Lower leg skin (tissue), 3 donors: Measurements from ENCODE around the gene NECTIN4.

Experiments
- CTCF ChIP-seq, 3 donors: fragments of 450-650 bp; IDR thresholded peaks; one replicate each; pipeline ENCODE4 v1.5.1; 2016; ENCODE audit warnings: antibody characterized with exemption in 3 of 3, mild to moderate bottlenecking in 3 of 3, moderate library complexity in 2 of 3
- POLR2A ChIP-seq, 2 donors: fragments of 450-650 bp; IDR thresholded peaks; one replicate each; pipeline ENCODE4 v1.6.1; 2016 to 2017; ENCODE audit warnings: antibody characterized with exemption in 2 of 2, mild to moderate bottlenecking in 1 of 2, moderate library complexity in 1 of 2

- TF ChIP-seq CTCF (IDR thresholded peaks at IDR 0.05) (no peak), POLR2A (IDR thresholded peaks at IDR 0.05) (no peak)
Observed at GRCh38 chr1:161131523-161132409, 42.4 kb upstream of the NECTIN4 start.
